Osteocyte (in vitro differentiated cells): Measurements from ENCODE around the gene LRSAM1. TPM values are rescaled to one million over a fixed set of nuclear protein-coding genes. Genes with fewer than 3 reads are reported as not detected.

Experiments used
- DNase-seq: peaks from one replicate; pipeline ENCODE4 v3.0.0; 2021; ENCODE audit warnings: mixed read lengths; ENCODE audit not compliant: unreplicated experiment; ENCODE audit errors: extremely low spot score
- H3K27ac Mint-ChIP-seq: one replicate; pipeline ENCODE4 v1.8.0; 2021; ENCODE audit warnings: mild to moderate bottlenecking, mixed read lengths; ENCODE audit not compliant: unreplicated experiment
- H3K27me3 Mint-ChIP-seq: one replicate; pipeline ENCODE4 v1.8.0; 2021; ENCODE audit warnings: mixed read lengths; ENCODE audit not compliant: unreplicated experiment
- H3K36me3 Mint-ChIP-seq: one replicate; pipeline ENCODE4 v1.8.0; 2021; ENCODE audit warnings: mixed read lengths; ENCODE audit not compliant: unreplicated experiment
- H3K4me1 Mint-ChIP-seq: one replicate; pipeline ENCODE4 v1.8.0; 2021; ENCODE audit warnings: mixed read lengths; ENCODE audit not compliant: unreplicated experiment
- H3K4me3 Mint-ChIP-seq: one replicate; pipeline ENCODE4 v1.8.0; 2021; ENCODE audit warnings: mild to moderate bottlenecking, moderate library complexity, mixed read lengths; ENCODE audit not compliant: unreplicated experiment
- H3K9me3 Mint-ChIP-seq: one replicate; pipeline ENCODE4 v1.8.0; 2021; ENCODE audit warnings: mixed read lengths; ENCODE audit not compliant: unreplicated experiment
- CTCF ChIP-seq: fragments of 200-600 bp; sonication (generic); IDR thresholded peaks from 2 replicates; pipeline ENCODE4 v1.5.0; 2021; ENCODE audit warnings: antibody characterized with exemption, mild to moderate bottlenecking, moderate library complexity
- total RNA-seq: library from RNA; stranded (reverse); gene quantifications from 2 replicates; pipeline ENCODE4 v1.2.1, GENCODE V29; 2021

Gene LRSAM1
- total RNA-seq, 1 donor from 2014 or later: 26.0 TPM

DNA sequence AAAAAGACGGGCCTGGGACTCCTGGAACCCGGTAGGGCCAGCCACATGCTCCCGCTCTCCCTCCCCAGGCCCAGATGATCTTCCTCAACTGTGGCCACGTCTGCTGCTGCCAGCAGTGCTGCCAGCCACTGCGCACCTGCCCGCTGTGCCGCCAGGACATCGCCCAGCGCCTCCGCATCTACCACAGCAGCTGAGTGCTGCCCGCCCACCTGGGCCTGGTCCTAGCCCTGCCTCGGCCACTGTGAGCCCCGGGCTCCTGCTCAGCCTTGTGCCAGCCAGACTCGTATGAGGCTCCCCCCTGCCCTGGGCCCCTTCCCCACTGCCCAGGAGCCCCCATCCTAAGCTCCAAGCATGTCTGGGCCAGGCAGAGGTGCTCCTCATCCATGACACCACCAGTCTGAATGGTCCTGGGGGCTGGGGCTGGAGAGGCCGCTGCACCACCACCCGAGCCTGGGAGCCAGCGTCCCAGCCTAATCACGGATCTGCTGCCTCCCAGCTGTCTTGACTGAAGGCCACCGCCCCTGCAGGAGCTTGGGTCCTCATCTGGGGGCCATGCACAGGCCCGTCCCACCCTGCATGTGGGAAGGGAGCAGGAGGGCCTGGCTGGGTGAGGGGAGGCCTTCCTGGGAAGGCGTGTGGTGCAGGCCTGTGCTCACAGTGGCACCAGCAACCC is 51.5 kb downstream of the LRSAM1 start:
- Mint-ChIP-seq H3K9me3 (no peaks in the 10 kb centered on the region), H3K27me3 (no peaks in the 10 kb centered on the region)
- no peak for TF ChIP-seq CTCF

DNA sequence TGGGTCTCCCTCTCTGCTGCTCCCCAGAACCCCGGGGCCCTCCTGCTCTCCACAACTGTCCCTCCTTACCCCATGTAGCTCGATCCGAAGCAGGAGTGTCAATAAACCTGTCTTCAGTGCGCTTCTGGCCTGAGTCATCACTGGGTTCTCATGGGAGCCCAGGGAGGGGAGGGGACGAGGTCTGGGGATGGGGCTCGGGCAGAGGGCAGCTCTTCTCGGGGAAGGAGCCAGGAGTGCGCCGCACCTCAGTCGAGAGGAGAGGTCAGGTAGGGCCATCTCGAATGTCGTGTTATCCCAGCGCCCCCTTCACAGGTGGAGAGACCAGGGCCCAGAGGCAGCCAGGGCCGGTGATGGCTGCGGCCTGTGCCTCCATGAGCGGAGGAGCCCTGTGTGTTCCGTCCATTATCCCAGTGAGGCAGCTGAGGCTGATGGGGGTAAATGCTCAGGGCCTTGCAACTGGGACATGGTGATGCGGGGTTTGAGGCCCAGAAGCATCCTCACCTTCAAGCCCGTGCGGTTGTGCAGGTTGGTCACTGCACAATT is 52.1 kb downstream of the LRSAM1 start:
- DNase-seq: no peak
- Mint-ChIP-seq H3K27me3 (no peaks in the 10 kb centered on the region), H3K36me3 (peaks cover 13% of the 10 kb centered on the region), H3K9me3 (no peaks in the 10 kb centered on the region), H3K4me3 (no peak overlapping the region), H3K27ac (no peak overlapping the region), H3K4me1 (peaks cover 5% of the 10 kb centered on the region)
- TF ChIP-seq CTCF: no peak

More for the DNA sequence above, 51.5 kb downstream of the LRSAM1 start:
- no peak for DNase-seq
- H3K27ac Mint-ChIP-seq: no peak overlapping the region
- H3K4me1 Mint-ChIP-seq: peaks cover 8% of the 10 kb centered on the region
- H3K36me3 Mint-ChIP-seq: peaks cover 17% of the 10 kb centered on the region
- H3K4me3 Mint-ChIP-seq: no peak overlapping the region

DNA sequence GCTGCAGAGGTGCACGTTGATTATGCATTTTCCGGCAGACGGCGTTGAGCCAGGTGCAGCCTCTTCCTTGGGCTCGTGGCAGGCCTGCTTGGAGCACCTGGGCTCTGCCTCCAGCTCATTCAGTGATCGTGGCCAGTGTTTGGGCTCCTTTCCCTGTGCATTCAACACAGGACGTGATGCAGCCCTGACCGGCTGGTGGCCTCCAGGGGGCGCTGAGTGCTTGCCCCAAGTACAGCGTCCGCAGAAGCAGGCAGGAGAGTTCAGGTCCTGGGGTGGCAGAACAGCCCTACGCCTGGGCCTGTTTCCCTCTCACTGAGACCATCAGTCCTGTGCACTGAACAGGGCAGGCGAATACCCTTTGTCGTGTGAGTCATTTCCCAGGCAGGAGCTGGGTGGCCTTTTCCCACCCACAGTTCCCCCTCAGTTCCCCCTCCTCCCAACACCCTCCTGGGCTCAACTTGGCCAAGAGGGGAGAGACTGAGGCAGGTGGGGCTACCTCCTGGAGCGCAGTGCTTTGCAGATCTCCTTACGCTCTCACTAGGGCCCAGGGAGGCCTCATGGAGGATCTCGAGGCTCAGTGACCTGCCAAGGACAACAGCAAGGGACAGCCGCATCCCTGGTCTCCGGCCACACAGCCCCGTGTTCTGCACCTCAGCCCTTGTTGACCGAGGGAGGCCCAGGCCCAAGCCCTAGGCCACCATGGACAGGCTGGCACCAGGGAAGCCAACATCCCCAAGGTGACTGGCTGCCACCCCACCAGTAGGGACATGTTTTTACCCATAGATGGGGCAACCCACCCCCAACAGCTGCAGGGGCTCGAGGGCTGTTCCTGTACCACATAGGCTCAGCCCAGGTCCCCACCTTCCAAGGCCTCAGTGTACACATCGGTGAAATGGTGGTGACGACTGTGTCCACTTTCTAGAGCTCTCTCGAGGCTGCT is 52.9 kb downstream of the LRSAM1 start:
- peak; percentile 91 for TF ChIP-seq CTCF
- peak; percentile 94 for DNase-seq
- Mint-ChIP-seq H3K36me3 (peaks cover 16% of the 10 kb centered on the region), H3K9me3 (no peaks in the 10 kb centered on the region), H3K27me3 (no peaks in the 10 kb centered on the region), H3K4me3 (no peak overlapping the region), H3K4me1 (peaks cover 5% of the 10 kb centered on the region), H3K27ac (peak overlapping the region; percentile 84)

GRCh38 chr9:127504887-127505251 is 53.6 kb downstream of the LRSAM1 start:
- Mint-ChIP-seq H3K4me3 (no peak overlapping the region), H3K27me3 (no peaks in the 10 kb centered on the region), H3K36me3 (peaks cover 16% of the 10 kb centered on the region), H3K27ac (peak overlapping the region; percentile 52), H3K9me3 (no peaks in the 10 kb centered on the region), H3K4me1 (peaks cover 5% of the 10 kb centered on the region)
- no peak for DNase-seq
- no peak for TF ChIP-seq CTCF
